Activated CD4-positive, CD25-positive, alpha-beta regulatory T cell treated with anti-CD3 and anti-CD28 coated beads, Interleukin-2, amount 50 U/mL, for 24 hours (primary cell): ENCODE measurements around the gene AGPAT3.

ENCODE experiments used
- ATAC-seq, 2 donors: fragments of 150-1000 bp; cut with Tn5 transposase; one replicate each; pipeline ENCODE4 v1.10.0; 2021; ENCODE audit warnings: mild to moderate bottlenecking in 1 of 2, moderate library complexity in 1 of 2

Gene AGPAT3

GRCh38 chr21:43957611-43958362 is 92.8 kb downstream of the AGPAT3 start:
- ATAC-seq: peak in 1 of 2 donors; percentile 17

- no peak for ATAC-seq
Measured at GRCh38 chr21:43958364-43959158, 93.5 kb downstream of the AGPAT3 start.

GRCh38 chr21:43959231-43960116 is 94.5 kb downstream of the AGPAT3 start:
- ATAC-seq: peak in 1 of 2 donors; percentile 8

- ATAC-seq: peak; percentile 45 to 55
Measured at GRCh38 chr21:43961382-43961909, 96.4 kb downstream of the AGPAT3 start.

- ATAC-seq: no peak
Measured at GRCh38 chr21:43965911-43966585, 101.0 kb downstream of the AGPAT3 start.

- ATAC-seq: no peak
Measured at GRCh38 chr21:43966946-43967512, 102.0 kb downstream of the AGPAT3 start.

GRCh38 chr21:43967981-43968380 is 103.0 kb downstream of the AGPAT3 start:
- no peak for ATAC-seq

- no peak for ATAC-seq
Measured at GRCh38 chr21:43968410-43969114, 103.5 kb downstream of the AGPAT3 start.

GRCh38 chr21:43969115-43969444 is 104.1 kb downstream of the AGPAT3 start:
- no peak for ATAC-seq

- no peak for ATAC-seq
Measured at GRCh38 chr21:43970551-43970950, 105.5 kb downstream of the AGPAT3 start.

- ATAC-seq: no peak
Measured at GRCh38 chr21:43971201-43971991, 106.4 kb downstream of the AGPAT3 start.

GRCh38 chr21:43971992-43972255 is 106.9 kb downstream of the AGPAT3 start:
- no peak for ATAC-seq

- no peak for ATAC-seq
Measured at GRCh38 chr21:43972850-43973633, 108.0 kb downstream of the AGPAT3 start.

- no peak for ATAC-seq
Measured at GRCh38 chr21:43973634-43973955, 108.6 kb downstream of the AGPAT3 start.

- peak in 1 of 2 donors; percentile 39 for ATAC-seq
Measured at GRCh38 chr21:43974791-43975468, 109.9 kb downstream of the AGPAT3 start.

- ATAC-seq: peak; percentile 82 to 85
Measured at GRCh38 chr21:43975469-43976098, 110.6 kb downstream of the AGPAT3 start.

- no peak for ATAC-seq
Measured at GRCh38 chr21:43976661-43977060, 111.6 kb downstream of the AGPAT3 start.

- no peak for ATAC-seq
Measured at GRCh38 chr21:43978060-43978459, 113.0 kb downstream of the AGPAT3 start.

GRCh38 chr21:43979654-43980053 is 114.6 kb downstream of the AGPAT3 start:
- ATAC-seq: no peak
